Activated CD8-positive, alpha-beta memory T cell treated with anti-CD3 and anti-CD28 coated beads, Interleukin-2, amount 50 U/mL, for 4 hours (primary cell): ENCODE data around the gene CARD19.

Source experiments
- DNase-seq: peaks from one replicate; pipeline ENCODE4 v3.0.0-alpha.2; 2020

Gene CARD19

DNA sequence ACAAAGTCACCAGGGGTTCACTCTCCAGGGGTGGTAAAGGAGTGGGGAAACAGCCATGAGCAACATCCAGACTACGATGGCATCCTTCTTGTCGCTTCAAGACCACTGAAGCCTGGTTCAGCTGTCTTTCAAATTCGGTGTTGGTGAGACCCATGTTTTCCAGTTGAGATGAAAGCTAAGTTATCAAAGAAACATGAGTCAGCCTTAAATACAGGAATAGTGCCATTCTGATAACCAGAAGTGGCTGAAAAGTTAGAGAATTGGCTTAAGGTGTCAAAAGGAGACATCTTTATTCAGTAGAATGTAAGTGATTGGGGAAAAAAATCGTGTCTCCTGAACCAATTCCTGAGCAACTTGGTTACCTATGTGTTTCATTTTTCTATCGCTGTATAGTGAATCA lies 7.0 kb upstream of the CARD19 start:
- no peak for DNase-seq

DNA sequence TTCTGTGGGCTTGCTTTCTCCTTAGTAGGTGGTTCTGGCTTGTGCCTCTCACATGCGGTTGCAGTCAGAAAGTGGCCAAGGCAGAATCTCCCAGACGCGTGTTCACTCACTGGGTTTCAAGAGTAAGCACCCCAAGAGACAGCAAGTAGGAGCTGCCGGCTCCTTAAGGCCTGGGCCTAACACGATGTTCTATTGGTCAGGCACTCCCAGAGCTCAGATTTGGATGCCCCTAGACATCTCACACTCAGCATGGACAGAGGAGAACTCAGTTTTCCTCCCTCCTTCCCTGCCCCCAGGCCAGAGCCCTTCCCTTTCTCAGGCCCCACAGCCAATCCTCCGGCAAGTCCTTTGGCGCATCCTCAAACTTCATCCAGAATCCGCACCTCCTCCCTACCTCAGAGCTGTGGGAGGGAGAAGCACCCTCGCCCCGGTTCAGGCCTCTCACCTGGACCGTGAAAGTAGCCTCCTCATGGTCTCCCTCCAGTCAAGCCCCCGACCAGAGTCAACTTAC lies 6.5 kb upstream of the CARD19 start:
- no peak for DNase-seq

DNA sequence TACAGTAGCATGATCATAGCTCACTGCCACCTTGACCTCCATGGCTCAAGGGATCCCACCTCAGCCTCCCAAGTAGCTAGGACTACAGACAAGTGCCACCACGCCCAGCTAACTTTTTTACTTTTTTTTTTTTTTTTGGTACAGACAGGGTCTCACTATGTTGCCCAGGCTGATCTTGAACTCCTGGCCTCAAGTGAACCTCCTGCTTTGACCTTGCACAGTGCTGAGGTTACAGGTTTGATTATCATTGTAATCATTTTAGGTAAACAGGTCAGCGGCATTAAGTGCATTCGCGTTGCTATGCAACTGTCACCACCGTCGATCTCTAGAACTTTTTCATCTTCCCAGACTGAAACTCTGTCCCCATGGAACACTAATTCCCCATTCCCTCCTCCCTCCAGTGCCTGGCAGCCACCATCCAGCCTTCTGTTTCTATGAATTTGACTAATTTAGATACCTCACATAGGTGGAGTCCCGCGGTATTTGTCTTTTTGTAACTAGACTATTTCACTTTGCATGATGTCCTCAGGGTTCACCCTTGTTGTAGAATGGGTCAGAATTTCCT lies 5.8 kb upstream of the CARD19 start:
- no peak for DNase-seq

DNA sequence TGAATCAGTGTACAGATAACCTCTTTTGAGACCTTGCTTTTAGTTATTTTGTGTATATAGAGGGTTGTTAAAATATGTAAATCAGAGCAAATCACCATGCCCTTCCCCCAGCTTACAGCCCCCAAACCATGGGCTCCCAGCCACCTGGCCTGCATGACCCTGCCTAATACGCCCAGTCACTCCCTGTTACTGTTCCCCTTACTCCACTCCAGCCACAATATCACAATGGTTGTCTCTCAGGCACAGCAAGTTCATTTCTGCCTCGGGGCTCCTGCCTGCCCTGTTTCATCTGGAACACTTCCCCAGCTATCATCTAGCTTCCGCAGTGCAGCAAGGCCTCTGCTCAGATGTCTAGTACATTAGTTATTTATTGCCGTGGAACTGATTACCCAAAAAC lies 5.0 kb upstream of the CARD19 start:
- DNase-seq, result no peak

DNA sequence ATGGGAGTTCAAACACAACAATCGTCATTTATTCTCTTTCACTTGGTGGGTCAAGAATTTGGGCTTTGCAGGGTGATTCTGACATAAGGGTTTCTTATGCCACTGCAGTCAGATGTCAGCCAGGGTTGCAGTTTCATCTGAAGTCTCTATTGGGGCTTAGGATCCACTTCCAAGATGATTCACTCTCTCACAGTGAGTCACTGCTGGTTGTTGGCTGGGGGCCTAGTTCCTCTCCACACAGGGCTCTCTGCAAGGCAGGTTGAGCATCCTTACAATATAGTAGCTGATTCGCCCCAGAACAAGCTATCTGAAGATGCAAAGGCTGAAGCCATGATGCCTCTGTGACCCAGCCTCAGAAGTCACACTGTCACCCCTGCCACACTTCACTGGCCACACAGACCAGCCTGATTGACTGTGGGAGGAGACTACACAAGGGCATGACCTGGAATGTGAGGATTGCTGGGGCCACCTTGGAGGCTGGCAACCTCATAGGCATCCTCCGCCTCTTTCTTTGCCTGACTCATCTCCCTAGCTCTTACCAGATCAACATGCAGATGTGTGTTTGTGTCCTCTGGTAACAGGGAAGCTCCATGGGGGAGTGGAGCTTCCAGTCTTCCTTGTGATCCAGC lies 4.5 kb upstream of the CARD19 start:
- DNase-seq, result peak; percentile 48

DNA sequence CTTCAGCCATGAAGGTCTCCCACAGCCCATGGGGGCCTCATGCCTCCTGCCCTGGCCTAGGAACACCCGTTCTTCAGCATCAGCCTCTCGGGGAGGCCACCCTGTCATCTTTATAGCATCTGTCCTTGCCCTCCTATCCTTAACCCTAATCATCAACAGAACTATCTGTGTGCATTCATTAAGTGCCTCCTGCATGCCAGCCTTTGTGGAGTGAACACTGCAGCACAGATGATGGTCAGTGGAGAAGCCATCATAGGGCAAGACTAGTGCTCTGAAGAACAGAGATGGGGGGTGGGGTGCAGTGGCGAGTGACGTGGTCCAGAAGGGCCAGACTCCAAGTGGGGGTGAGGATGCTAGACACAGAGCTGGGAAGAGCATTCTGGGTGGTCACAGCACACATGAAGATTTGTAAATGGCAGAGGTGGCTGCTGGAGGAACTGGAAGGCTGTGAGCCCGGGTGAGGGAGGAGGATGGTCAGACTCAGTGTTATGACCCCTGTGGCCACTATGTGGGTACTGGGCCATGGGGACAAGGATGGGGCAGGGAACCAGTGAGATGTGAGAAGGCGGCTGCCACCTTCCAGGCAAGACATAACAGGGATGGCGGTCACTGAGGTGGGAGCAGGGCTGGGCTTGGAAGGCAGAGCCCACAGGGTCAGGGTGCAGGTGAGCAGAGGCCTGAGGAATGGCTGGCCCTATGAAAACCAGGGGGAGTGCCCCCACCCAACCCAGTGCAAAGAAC lies 3.6 kb upstream of the CARD19 start:
- no peak for DNase-seq

DNA sequence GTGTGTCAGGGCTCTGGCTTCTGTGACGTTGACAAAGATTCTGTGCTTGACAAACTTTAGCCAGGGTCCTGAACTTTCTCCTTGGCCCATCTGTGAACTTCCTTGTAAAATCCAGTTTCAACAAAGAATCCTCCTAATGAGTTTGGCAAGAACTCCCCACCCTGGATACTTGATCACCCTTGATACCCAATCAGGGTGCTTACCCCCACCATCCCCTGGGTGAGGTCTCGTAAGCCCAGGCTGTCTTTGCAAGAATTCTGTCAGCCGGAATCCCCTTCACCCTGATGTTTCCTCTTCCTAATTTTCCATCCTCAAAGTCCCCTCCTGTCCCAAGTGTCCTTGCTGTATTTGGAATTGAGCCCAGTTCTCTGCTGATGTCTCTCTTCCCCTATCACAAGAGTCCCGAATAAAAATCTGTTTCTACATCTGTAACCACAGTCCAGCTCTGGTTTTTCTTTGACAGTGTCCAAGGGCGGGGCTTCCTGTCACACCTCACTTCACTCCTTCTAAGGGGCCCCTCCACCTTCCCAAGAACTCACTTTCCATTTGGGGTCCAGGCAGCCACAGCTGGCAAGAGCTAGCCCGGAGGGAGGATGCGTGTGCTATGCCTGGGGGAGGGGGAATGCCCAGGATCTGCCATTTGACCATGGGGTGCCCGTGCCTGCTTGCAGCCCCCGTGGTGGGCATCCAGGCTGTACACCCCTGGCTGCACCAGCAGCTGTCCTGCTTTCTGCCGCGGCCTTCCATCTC lies 2.7 kb upstream of the CARD19 start:
- DNase-seq, result peak; percentile 12

DNA sequence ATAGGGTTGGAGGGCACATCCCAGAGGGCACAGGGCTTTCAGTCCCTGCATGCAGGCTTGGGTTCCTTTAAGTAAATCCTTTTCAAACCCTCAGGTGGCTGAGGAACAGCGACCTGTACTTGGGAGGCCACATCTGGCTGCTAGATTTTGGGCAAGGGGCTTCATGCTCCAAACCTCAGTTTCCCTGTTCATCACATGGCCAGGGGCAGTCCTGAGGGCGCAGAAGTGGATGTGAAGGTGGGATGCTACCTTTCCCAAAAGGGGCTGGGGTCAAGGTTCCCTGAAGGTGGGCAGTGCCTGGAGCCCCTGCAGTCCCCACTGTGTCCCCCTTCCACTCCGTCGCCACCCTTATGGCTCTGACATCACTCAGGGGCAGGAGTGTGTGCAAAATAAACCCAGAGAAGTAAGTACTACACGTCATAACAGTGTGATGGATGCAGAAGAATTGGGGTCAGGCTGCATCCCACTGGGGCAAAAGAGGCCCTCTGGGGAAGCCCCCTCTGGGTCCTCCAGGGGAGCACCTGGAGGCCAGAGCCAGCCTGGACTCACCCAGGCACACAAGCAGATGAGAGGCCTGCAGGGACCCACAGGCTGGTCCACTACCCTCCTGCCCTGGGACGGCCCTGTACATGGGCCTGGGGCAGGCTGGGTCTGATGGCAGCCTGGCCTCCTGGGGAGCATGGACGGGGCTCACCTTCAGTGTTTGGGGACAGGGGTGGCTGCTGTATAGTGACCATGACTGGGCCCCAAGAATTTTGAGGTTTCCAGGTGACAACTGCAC lies 1.9 kb upstream of the CARD19 start:
- peak; percentile 15 for DNase-seq

DNA sequence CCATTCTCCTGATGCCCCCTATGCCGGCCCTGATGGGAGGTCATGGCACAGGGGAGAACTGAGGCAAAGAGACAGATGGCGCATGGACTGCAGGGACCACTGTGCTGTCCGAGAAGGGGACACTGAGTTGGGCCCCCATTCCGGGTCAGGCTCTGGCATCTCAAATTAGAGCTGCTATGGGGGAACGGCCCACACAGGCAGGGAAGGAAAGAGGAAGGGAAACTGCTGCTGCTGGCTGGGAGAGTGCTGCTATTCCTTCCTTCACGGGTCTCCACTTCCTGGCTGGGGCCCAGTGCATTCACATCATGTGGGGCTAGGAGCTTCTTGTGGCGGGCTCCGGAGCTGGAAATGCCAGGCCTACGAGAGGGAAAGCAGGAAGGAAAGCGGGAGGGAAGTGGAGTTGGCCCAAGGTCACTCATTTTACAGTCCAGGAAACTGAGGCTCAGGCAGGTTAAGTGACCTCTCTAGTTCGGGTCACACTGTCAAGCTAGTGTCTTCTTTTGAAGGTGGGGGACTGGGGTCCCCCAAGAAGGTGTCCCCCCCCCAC lies 1.3 kb upstream of the CARD19 start:
- DNase-seq, result peak; percentile 25

DNA sequence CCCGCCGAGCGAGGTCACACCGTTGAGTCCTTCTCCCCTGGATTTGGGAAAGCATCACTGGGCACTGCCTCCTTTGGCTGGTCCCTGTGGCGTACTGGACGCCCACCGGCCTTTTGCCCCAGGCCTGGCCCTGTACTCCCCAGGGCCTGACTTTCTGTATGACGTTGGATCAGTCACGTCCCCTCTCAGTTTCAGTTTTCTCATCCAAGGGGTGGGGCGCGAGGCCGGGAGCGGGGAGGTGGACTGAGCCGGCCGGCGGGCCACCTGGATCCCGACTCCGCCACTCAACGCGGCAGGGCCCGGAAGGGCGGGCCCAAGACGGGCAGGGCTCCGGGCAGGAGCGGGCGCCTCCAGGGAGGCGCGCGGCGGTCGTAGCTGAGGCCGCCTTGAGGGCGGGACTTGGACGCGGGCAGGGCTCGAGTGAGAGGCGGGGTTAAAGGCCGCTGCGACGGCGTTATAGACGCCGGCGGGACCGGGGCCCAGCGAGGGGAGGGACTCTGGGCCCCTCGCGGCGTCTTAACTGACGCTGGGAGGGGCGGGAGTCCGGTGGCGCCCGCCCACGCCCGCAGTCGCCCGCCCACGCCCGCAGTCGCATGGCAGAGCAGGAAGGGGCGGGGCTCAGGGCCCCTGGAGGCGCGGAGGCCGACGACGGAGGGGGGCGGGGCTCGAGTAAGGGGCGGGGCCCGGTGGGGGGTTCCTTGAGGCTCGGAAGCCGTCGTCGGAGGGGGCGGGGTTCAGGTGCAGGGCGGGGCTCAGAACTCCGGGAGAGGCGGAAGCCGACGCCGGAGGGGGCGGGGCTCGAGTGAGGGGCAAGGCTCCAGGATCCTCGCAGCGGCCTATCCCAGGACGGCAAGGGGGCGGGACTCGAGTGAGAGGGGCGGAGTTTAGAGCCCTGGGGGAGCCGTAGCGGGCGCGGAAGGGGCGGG lies 549 bp upstream of the CARD19 start:
- DNase-seq, result peak; percentile 100

DNA sequence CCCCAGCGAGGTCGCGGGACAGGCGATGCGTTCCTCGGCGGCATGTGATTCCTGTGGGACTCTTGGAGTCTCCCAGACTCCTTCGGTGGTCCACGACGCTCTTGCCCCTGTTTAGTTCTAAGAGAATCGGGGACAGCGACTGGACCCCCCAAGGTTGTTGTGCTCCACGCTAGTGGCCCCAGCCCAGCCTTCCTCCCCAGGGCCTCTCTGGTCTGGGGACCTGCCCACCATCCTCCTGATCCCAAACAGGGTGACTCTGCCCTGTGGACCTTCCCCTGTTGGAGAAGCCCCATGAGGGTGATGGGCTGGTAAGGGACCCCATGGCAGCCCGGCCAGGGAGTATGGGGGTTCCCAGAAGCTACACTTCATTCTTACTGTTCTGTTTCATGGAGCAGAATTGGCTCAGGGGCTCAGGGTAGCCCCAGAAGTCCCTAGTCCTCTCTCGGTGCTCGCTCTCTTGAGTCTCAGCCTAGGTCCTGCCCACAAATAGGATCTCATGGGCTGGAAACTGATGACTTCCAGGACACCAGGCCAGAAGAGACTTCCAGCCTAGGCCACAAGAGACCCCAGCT lies 880 bp downstream of the CARD19 start:
- DNase-seq, result peak; percentile 18

DNA sequence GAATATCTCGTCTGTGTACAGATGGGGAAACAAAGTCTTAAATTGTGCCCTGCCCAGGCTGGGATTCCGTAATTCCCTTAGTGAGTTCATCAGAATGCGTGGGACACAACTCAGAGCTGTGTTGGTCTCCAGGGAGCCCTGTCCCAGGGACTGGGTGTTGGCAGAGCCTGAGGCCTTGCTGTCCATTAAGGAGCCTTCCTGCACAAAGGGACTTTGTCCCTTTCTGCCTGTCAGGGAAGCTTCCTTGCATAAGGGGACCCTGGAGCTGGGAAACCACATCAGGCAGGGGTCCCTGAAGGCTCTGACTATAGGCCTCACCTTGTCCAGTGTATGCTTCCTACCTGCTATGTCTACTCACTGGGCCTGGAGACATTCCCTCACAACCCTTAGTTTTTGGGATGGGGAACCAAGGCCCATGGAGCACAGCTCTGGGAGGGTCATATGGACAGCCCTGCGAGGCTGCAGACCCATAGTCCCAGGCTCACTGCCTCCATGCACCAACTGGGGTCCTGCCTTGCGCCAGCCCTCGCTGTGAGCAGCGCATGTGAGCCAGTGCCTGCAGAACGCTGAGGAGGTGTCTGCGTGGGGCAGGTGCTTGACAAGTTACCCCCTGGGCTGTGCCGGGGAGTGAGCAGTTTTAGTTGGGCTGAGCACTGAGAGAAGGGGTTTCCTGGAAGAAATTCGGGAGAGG lies 1.6 kb downstream of the CARD19 start:
- DNase-seq, result peak; percentile 18

DNA sequence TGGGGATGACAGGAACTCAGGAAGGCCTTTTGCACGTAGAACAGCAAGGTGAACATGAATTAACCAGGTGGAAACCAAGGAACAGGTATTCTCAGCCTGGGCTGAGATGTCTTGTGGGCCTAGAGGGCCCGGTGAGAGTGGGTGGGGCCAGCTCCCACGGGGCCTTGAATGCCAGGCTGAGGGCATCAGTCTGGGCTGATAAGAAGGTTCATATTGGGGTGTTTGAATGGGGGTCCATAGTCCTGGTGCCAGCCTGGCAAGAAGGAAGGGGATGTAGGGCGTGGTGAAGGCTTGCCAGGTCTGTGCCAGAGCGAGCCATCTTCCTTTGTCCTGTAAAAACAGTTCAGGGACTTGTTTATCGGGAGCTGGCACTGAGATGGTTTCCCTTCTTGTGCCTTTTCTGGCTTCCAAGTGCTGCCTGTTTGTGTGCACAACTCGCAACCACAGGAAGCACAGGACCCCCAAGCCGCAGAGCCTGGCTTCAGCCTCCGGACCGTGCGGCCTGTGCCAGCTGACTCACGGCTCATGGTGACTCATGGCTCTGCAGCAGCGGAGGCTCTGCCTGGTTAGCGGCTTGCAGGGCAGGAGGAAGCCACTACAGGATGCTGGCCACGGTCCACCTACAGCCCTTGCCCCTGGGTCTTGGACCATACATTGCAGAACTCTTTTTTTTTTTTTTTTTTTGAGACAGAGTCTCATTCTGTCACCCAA lies 2.4 kb downstream of the CARD19 start:
- DNase-seq, result peak; percentile 72

DNA sequence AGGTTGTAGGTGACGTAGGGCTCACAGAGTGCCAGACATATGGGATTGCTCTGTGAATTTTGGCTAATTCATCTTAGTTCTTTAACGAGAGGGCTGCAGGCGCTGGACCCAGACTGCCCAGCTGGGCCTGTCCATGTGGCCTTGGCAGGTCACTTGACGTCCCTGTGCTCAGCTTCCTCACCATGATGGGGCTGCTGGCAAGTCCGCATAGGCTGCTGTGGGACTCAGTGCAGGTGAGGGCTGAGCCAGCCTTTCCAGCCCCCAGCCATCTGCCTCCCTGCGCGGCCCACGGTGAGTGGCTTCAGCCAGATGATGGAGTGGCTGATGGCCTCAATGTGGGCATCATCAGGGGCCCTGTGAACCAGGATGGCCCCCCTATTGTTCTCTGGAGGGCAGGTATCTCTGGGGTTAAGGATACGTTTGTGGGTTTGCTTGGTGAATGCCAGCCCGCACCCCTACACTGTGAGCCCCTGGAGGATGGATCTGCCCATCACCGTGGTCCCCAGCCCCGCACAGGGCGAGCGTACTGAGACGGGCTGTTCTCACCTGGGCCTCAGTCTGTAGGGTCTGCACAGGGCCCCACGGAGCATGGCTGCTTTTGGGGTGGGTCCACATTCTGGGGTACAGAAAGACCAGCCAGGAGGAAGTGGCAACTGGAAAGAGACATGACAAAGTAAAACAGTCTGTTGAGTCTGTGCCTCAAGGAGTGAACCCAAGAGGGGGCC lies 3.7 kb downstream of the CARD19 start:
- DNase-seq, result peak; percentile 14

DNA sequence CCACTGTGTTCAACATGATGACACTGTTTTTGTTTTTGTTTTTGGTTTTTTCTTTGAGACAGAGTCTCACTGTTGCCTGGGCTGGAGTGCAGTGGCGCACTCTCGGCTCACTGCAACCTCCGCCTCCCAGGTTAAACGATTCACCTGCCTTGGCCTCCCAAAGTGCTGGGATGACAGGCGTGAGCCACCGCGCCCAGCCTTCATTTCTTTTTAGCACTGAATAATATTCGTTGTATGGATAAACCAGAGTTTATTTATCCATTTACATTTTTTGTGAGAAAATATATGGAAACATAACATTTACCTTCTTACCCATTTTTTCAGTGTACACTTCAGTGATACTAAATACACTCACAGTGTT lies 4.2 kb downstream of the CARD19 start:
- peak; percentile 3 for DNase-seq

DNA sequence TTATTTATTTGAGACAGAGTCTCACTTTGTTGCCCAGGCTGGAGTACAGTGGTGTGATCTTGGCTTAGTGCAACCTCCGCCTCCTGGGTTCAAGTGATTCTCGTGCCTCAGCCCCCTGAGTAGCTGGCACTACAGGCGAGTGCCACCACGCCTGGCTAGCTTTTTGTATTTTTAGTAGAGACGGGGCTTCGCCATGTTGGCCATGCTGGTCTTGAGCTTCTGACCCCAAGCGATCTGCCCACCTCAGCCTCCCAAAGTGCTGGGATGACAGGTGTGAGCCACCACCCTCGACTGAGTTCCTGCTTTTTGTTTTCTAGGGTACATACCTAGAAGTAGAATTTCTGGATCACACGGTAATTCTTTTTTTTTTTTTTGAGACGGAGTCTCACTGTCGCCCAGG lies 5.1 kb downstream of the CARD19 start:
- peak; percentile 10 for DNase-seq

DNA sequence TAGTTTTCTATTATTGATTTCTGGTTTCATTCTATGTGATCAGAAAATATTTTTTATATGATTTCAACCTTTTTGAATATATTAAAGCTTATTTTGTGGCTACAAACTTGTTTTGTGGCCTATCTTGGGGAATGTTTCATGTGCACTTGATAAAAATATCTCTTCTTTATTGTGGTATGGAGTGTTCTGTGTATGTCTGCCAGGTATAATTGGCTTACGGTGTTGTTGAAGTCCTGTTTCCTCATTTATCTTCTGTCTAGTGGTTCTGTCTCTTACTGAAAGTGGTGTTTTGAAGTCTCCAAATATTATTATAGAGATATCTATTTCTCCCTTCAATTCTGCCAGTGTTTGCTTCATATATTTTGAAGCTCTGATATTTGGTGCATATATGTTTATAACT lies 9.6 kb downstream of the CARD19 start:
- DNase-seq, result no peak

DNA sequence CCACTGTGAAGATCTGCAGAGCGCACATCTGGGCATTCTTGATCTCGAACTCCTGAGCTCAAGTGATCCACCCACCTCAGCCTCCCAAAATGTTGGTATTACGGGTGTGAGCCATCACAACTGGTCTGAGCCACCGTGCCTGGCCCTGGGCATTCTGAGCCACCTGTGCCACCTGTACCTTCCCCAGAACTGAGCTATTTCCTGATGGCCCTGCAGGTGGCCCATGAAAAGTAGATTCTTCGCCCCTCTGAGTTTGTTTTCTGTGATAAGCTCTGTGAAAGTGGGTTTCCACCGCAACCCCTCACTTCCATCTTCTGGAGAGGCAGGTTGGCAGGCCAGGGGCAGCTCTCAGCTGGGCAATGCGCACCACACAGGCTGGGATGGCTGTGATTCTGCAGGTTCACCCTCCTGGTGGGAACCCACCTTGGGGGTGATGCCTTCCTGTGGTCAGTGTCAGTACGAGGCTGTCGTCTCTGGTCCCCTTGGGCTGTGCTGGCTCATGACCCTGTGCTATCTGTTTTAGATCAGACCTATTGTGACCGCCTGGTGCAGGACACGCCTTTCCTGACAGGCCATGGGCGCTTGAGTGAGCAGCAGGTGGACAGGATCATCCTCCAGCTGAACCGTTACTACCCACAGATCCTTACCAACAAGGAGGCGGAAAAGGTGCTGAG lies 11.3 kb downstream of the CARD19 start:
- peak; percentile 7 for DNase-seq
